GM12878 (cell line): ENCODE results near the gene UBAP2. TPM values are rescaled to one million over a fixed set of nuclear protein-coding genes. Genes with fewer than 3 reads are reported as not detected.

Experiments used
- ATAC-seq: fragments of 200-7000 bp; cut with Tn5 transposase; 3 replicates; pipeline ENCODE4 v1.9.1; 2020; ENCODE audit warnings: mild to moderate bottlenecking, moderate library complexity
- BruUV-seq: library from RNA; stranded (reverse); fragments of 400-500 nt; replicated peaks from 2 replicates; lab custom pipeline; 2021; lab: Mats Ljungman, UMichigan
- CTCF ChIA-PET: fragments of 300-600 bp; sonication (Branson Sonifier 250); formaldehyde crosslinking; extraction: SDS; loops from one replicate; lab custom pipeline; 2021; ENCODE audit warnings: inconsistent platforms; lab: Yijun Ruan, JAX
- POLR2A ChIA-PET: fragments of 350-600 bp; formaldehyde crosslinking; extraction: SDS; loops from one replicate; lab custom pipeline; 2021; ENCODE audit warnings: inconsistent platforms; lab: Charles Lee
- RAD21 ChIA-PET: fragments of 300-600 bp; sonication (Branson Sonifier 250); formaldehyde crosslinking; loops from one replicate; lab custom pipeline; 2023; ENCODE audit warnings: antibody characterized with exemption; ENCODE audit not compliant: unreplicated experiment; lab: Charles Lee
- SMC1A ChIA-PET: fragments of 300-600 bp; sonication (Branson Sonifier 250); formaldehyde crosslinking; loops from one replicate; lab custom pipeline; 2023; ENCODE audit not compliant: unreplicated experiment, uncharacterized antibody; lab: Charles Lee
- DNase-seq: peaks from one replicate; pipeline ENCODE4 v3.0.0-alpha.2; 2011; ENCODE audit warnings: low read depth, low spot score
- FAIRE-seq: peaks from 3 replicates; lab custom pipeline; 2011; peaks lifted over from hg19 to GRCh38; lab: Jason Lieb, UNC
- H2AFZ ChIP-seq: 2 replicates; pipeline ENCODE4 v1.6.0; 2011; ENCODE audit warnings: low read depth, low read length, control low read depth; ENCODE audit not compliant: control insufficient read depth
- H3K27ac ChIP-seq: 2 replicates; pipeline ENCODE4 v1.5.1; 2011; ENCODE audit warnings: control low read depth; ENCODE audit not compliant: control insufficient read depth, insufficient read depth
- H3K27me3 ChIP-seq, 2 experiments: replicated peaks in 1 of 2; 2 replicates each; pipeline versions ENCODE4 v1.6.0 to v1.6.1; 2011; ENCODE audit warnings: low read length in 1 of 2; ENCODE audit not compliant: control insufficient read depth in 2 of 2, insufficient read depth in 2 of 2
- H3K36me3 ChIP-seq, 2 experiments: 2 replicates each; pipeline ENCODE4 v1.5.1; 2011; ENCODE audit warnings: low read length in 1 of 2; ENCODE audit not compliant: control insufficient read depth in 2 of 2, insufficient read depth in 2 of 2
- H3K4me1 ChIP-seq: 2 replicates; pipeline ENCODE4 v1.6.1; 2011; ENCODE audit warnings: mild to moderate bottlenecking, low read length, moderate library complexity, mixed read lengths; ENCODE audit not compliant: control insufficient read depth, insufficient read depth
- H3K4me2 ChIP-seq: 2 replicates; pipeline ENCODE4 v1.6.0; 2011; ENCODE audit warnings: control low read depth; ENCODE audit not compliant: control insufficient read depth, insufficient read depth
- H3K4me3 ChIP-seq: fragments of 200-600 bp; sonication (generic); 2 replicates; pipeline ENCODE4 v1.5.1; 2016
- H3K79me2 ChIP-seq: 2 replicates; pipeline ENCODE4 v1.6.0; 2011; ENCODE audit warnings: low read length; ENCODE audit not compliant: control insufficient read depth, insufficient read depth
- H3K9ac ChIP-seq: 2 replicates; pipeline ENCODE4 v1.8.0; 2011; ENCODE audit warnings: low read length, control low read depth, mixed read lengths; ENCODE audit not compliant: control insufficient read depth, insufficient read depth
- H3K9me3 ChIP-seq: replicated peaks from 3 replicates; pipeline ENCODE4 v1.5.1; 2011; ENCODE audit warnings: mild to moderate bottlenecking, low read length; ENCODE audit not compliant: control insufficient read depth, insufficient read depth
- H4K20me1 ChIP-seq: 2 replicates; pipeline ENCODE4 v1.6.0; 2011; ENCODE audit not compliant: control insufficient read depth, insufficient read depth
- BACH1 ChIP-seq: fragments of 450-650 bp; IDR thresholded peaks from 2 replicates; pipeline ENCODE4 v1.6.1; 2017; ENCODE audit warnings: mild to moderate bottlenecking, borderline replicate concordance
- CHD2 ChIP-seq: IDR thresholded peaks from 2 replicates; pipeline ENCODE4 v1.6.1; 2011; ENCODE audit warnings: low read depth, low read length, improper control_type of control experiment, borderline replicate concordance
- ESRRA ChIP-seq: IDR thresholded peaks from 2 replicates; pipeline ENCODE4 v1.6.1; 2012; ENCODE audit warnings: mild to moderate bottlenecking, low read length, improper control_type of control experiment
- FOXK2 ChIP-seq: fragments of 450-650 bp; IDR thresholded peaks from 2 replicates; pipeline ENCODE4 v1.6.1; 2017; ENCODE audit warnings: mild to moderate bottlenecking, moderate library complexity
- FOXM1 ChIP-seq: IDR thresholded peaks from 2 replicates; pipeline ENCODE4 v1.6.1; 2012; ENCODE audit warnings: low read depth, mild to moderate bottlenecking, inconsistent platforms, low read length, moderate library complexity
- IKZF1 ChIP-seq: fragments of 450-650 bp; conservative IDR thresholded peaks from 2 replicates; pipeline ENCODE4 v1.6.1; 2017; ENCODE audit warnings: antibody characterized with exemption, mild to moderate bottlenecking
- KAT2A ChIP-seq: conservative IDR thresholded peaks from 2 replicates; pipeline ENCODE4 v1.6.1; 2011; ENCODE audit warnings: low read depth, low read length; ENCODE audit not compliant: control insufficient read depth
- MYC ChIP-seq: IDR thresholded peaks from 2 replicates; pipeline ENCODE4 v1.6.1; 2011; ENCODE audit warnings: mild to moderate bottlenecking, low read length, moderate library complexity, inconsistent platforms; ENCODE audit not compliant: insufficient read depth, insufficient replicate concordance, insufficient read length, severe bottlenecking
- NR2C1 ChIP-seq: fragments of 450-650 bp; IDR thresholded peaks from 2 replicates; pipeline ENCODE4 v1.6.1; 2017; ENCODE audit warnings: antibody characterized with exemption, mild to moderate bottlenecking, moderate library complexity
- SKIL ChIP-seq: fragments of 450-650 bp; IDR thresholded peaks from 2 replicates; pipeline ENCODE4 v1.6.1; 2017; ENCODE audit warnings: mild to moderate bottlenecking, low read depth, inconsistent platforms; ENCODE audit not compliant: poor library complexity, severe bottlenecking
- STAT1 ChIP-seq: fragments of 450-650 bp; conservative IDR thresholded peaks from 2 replicates; pipeline ENCODE4 v1.6.1; 2014; ENCODE audit warnings: antibody characterized with exemption, mild to moderate bottlenecking
- STAT3 ChIP-seq: IDR thresholded peaks from 2 replicates; pipeline ENCODE4 v1.6.1; 2011; ENCODE audit warnings: low read depth, low read length, improper control_type of control experiment
- SUZ12 ChIP-seq: fragments of 200-600 bp; sonication (generic); IDR thresholded peaks from one replicate; pipeline ENCODE4 v1.6.1; 2018; ENCODE audit warnings: antibody characterized with exemption, mild to moderate bottlenecking; ENCODE audit not compliant: unreplicated experiment
- USF2 ChIP-seq: IDR thresholded peaks from 2 replicates; pipeline ENCODE4 v1.6.1; 2011; ENCODE audit warnings: low read depth, low read length, improper control_type of control experiment, borderline replicate concordance
- WRNIP1 ChIP-seq: IDR thresholded peaks from 2 replicates; pipeline ENCODE4 v1.6.1; 2011; ENCODE audit warnings: low read depth, low read length, improper control_type of control experiment, borderline replicate concordance
- ZNF24 ChIP-seq: fragments of 450-650 bp; IDR thresholded peaks from 2 replicates; pipeline ENCODE4 v1.6.1; 2017; ENCODE audit warnings: antibody characterized with exemption, mild to moderate bottlenecking
- ZNF687 ChIP-seq: fragments of 450-650 bp; IDR thresholded peaks from 2 replicates; pipeline ENCODE4 v1.6.1; 2017; ENCODE audit warnings: mild to moderate bottlenecking, moderate library complexity
- WGBS: methylation state at CpG from one replicate; pipeline ENCODE4 v1.1.6; 2016; ENCODE audit warnings: low lambda C conversion rate; ENCODE audit not compliant: insufficient replicate concordance, insufficient coverage; ENCODE audit errors: missing lambda C conversion rate; 5-methylcytosine and 5-hydroxymethylcytosine counted together
- in situ Hi-C: fragments of 300-500 bp; cut with MboI; formaldehyde crosslinking; loops from 9 replicates; pipeline ENCODE4 v1.14.3; 2018; ENCODE audit warnings: mixed read lengths
- intact Hi-C: fragments of 100-400 bp; cut with micrococcal nuclease; formaldehyde crosslinking; loops from one replicate; pipeline ENCODE4 v1.14.2; 2022; ENCODE audit not compliant: unreplicated experiment
- polyA plus RNA-seq, 11 experiments: library from polyadenylated mRNA; depleted of rRNA in 4 of 11; unstranded in 6 of 11; stranded (reverse) in 5 of 11; fragments of >200 nt; fragmentation: Nextera tagmentation in 4 of 11; fragmentation: Illumina TruSeq in 1 of 11; extraction: Ambion mirVana in 4 of 11; extraction: Trizol in 1 of 11; gene quantifications; 1 replicate in 1 of 11; 2 replicates in 10 of 11; pipeline versions ENCODE4 v1.2.1 to v1.2.3, GENCODE V29; 2011 to 2016; ENCODE audit warnings: inconsistent platforms in 2 of 11, missing spikeins in 2 of 11, low read depth in 1 of 11
- total RNA-seq, 4 experiments: library from RNA; depleted of rRNA in 3 of 4; stranded (reverse); fragments of >200 nt in 3 of 4; fragmentation: Illumina TruSeq in 1 of 4; extraction: Trizol in 1 of 4; gene quantifications; 2 replicates each; pipeline versions ENCODE4 v1.2.1 to v1.2.3, GENCODE V29; 2013 to 2021

Gene UBAP2
- total and polyA plus RNA-seq, 10 of the 15 experiments (the other 5 are each of a cell fraction or from before 2014, with no cell fraction given): 8.5 to 48.2 (median 28.1) TPM

- ChIA-PET SMC1A (interaction anchor here (1.1 to 2.1 kb wide), 6 partner anchors 11 to 149 kb away, joined by 3 to 12 read pairs (median 5); no protein-coding TSS in a partner anchor), CTCF (interaction anchor here (0.7 to 3.8 kb wide), 9 partner anchors 11 to 149 kb away, joined by 3 to 28 read pairs (median 3); no protein-coding TSS in a partner anchor), POLR2A (no interaction called here), RAD21 (interaction anchor here (1.0 to 1.4 kb wide), 3 partner anchors 106 to 149 kb away, joined by 3 to 8 read pairs (median 4); no protein-coding TSS in a partner anchor)
- no TSS peak for BruUV-seq
- H3K9me3 ChIP-seq: no peaks in the 10 kb centered on the region
- no peak overlapping the region for H2AFZ ChIP-seq
- no peak overlapping the region for H3K4me2 ChIP-seq
- H3K27ac ChIP-seq: no peak overlapping the region
- no peak overlapping the region for H3K4me3 ChIP-seq
- whole genome bisulfite sequencing: 86% methylated on average over 14 of the region's 14 CpGs
- no peaks in the 10 kb centered on the region for H3K79me2 ChIP-seq
- H3K4me1 ChIP-seq: no peaks in the 10 kb centered on the region
- peaks cover 45 to 63% of the 10 kb centered on the region in 2 experiments for H3K36me3 ChIP-seq
- DNase-seq: no peak
- FAIRE-seq: no peak
- in situ Hi-C loops: no loop called here
- ATAC-seq: no peak
- intact Hi-C loops: loop anchor here (5.0 kb wide), 1 partner anchor 117 kb away; no protein-coding TSS in a partner anchor
- H4K20me1 ChIP-seq: no peaks in the 10 kb centered on the region
- no peaks in the 10 kb centered on the region for H3K27me3 ChIP-seq
- H3K9ac ChIP-seq: no peak overlapping the region
- TF ChIP-seq ESRRA (no peak), NR2C1 (no peak), STAT3 (no peak), STAT1 (no peak), CHD2 (no peak), IKZF1 (no peak), ZNF24 (no peak), WRNIP1 (no peak), KAT2A (no peak), USF2 (no peak), FOXK2 (no peak), BACH1 (no peak), MYC (no peak), FOXM1 (no peak), SUZ12 (no peak), SKIL (no peak), ZNF687 (no peak)
Measured at GRCh38 chr9:33923998-33924701, 124.5 kb downstream of the UBAP2 start.
